Parathyroid adenoma (tissue), 2 donors: Measurements from ENCODE around the gene ATP2C2.

Source experiments
- H2AFZ ChIP-seq: fragments of 300-600 bp; sonication (generic); one replicate; pipeline ENCODE4 v1.7.0; 2017; ENCODE audit warnings: antibody characterized with exemption, mild to moderate bottlenecking
- H3K27ac ChIP-seq: fragments of 300-600 bp; sonication (generic); one replicate; pipeline ENCODE4 v1.7.0; 2017
- H3K27me3 ChIP-seq: fragments of 300-600 bp; sonication (generic); one replicate; pipeline ENCODE4 v1.7.0; 2017; ENCODE audit warnings: low read length; ENCODE audit not compliant: control insufficient read depth, insufficient read depth
- H3K36me3 ChIP-seq: fragments of 300-600 bp; sonication (generic); one replicate; pipeline ENCODE4 v1.7.0; 2017; ENCODE audit warnings: low read length; ENCODE audit not compliant: control insufficient read depth, insufficient read depth
- H3K4me1 ChIP-seq: fragments of 300-600 bp; sonication (generic); one replicate; pipeline ENCODE4 v1.7.0; 2017; ENCODE audit warnings: control low read depth
- H3K4me2 ChIP-seq: fragments of 300-600 bp; sonication (generic); one replicate; pipeline ENCODE4 v1.7.0; 2017; ENCODE audit warnings: low read length
- H3K4me3 ChIP-seq: fragments of 300-600 bp; sonication (generic); one replicate; pipeline ENCODE4 v1.7.0; 2017; ENCODE audit warnings: low read depth, low read length
- H3K79me2 ChIP-seq: fragments of 300-600 bp; sonication (generic); one replicate; pipeline ENCODE4 v1.7.0; 2017; ENCODE audit warnings: control low read depth
- H3K9ac ChIP-seq: fragments of 300-600 bp; sonication (generic); one replicate; pipeline ENCODE4 v1.7.0; 2017; ENCODE audit warnings: mild to moderate bottlenecking
- H3K9me3 ChIP-seq: fragments of 300-600 bp; sonication (generic); one replicate; pipeline ENCODE4 v1.7.0; 2017; ENCODE audit warnings: low read length; ENCODE audit not compliant: control insufficient read depth
- TF ChIP-seq, protein P1 (sequence below): fragments of 300-600 bp; sonication (generic); IDR thresholded peaks from one replicate; pipeline ENCODE4 v1.7.0; 2017; ENCODE audit warnings: antibody characterized with exemption, mild to moderate bottlenecking
- donor health status: primary hyperparathyroidism.

Gene ATP2C2

GRCh38 chr16:84404936-84405639 lies 36.8 kb downstream of the ATP2C2 start:
- H3K9me3 ChIP-seq: no peaks in the 10 kb centered on the region
- H3K4me1 ChIP-seq: no peaks in the 10 kb centered on the region
- no peak overlapping the region for H3K27ac ChIP-seq
- no peaks in the 10 kb centered on the region for H3K79me2 ChIP-seq
- H2AFZ ChIP-seq: no peak overlapping the region
- no peaks in the 10 kb centered on the region for H3K27me3 ChIP-seq
- H3K4me2 ChIP-seq: no peak overlapping the region
- H3K9ac ChIP-seq: no peak overlapping the region
- H3K36me3 ChIP-seq: no peaks in the 10 kb centered on the region
- TF ChIP-seq, protein P1, sequence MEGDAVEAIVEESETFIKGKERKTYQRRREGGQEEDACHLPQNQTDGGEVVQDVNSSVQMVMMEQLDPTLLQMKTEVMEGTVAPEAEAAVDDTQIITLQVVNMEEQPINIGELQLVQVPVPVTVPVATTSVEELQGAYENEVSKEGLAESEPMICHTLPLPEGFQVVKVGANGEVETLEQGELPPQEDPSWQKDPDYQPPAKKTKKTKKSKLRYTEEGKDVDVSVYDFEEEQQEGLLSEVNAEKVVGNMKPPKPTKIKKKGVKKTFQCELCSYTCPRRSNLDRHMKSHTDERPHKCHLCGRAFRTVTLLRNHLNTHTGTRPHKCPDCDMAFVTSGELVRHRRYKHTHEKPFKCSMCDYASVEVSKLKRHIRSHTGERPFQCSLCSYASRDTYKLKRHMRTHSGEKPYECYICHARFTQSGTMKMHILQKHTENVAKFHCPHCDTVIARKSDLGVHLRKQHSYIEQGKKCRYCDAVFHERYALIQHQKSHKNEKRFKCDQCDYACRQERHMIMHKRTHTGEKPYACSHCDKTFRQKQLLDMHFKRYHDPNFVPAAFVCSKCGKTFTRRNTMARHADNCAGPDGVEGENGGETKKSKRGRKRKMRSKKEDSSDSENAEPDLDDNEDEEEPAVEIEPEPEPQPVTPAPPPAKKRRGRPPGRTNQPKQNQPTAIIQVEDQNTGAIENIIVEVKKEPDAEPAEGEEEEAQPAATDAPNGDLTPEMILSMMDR: no peak
- H3K4me3 ChIP-seq: no peak overlapping the region

- Histone ChIP-seq H3K79me2 (no peaks in the 10 kb centered on the region), H3K36me3 (no peaks in the 10 kb centered on the region), H3K9me3 (no peaks in the 10 kb centered on the region), H3K27ac (no peak overlapping the region), H2AFZ (no peak overlapping the region), H3K27me3 (no peaks in the 10 kb centered on the region), H3K9ac (no peak overlapping the region), H3K4me1 (no peaks in the 10 kb centered on the region), H3K4me2 (no peak overlapping the region), H3K4me3 (no peak overlapping the region)
- TF ChIP-seq, protein P1: no peak
These were observed 37.9 kb downstream of the ATP2C2 start for GRCh38 chr16:84406006-84406963.

GRCh38 chr16:84407588-84408313 lies 39.4 kb downstream of the ATP2C2 start:
- Histone ChIP-seq H3K36me3 (no peaks in the 10 kb centered on the region), H2AFZ (no peak overlapping the region), H3K27me3 (no peaks in the 10 kb centered on the region), H3K4me2 (no peak overlapping the region), H3K27ac (no peak overlapping the region), H3K79me2 (no peaks in the 10 kb centered on the region), H3K4me1 (no peaks in the 10 kb centered on the region), H3K9me3 (no peaks in the 10 kb centered on the region), H3K9ac (no peak overlapping the region), H3K4me3 (no peak overlapping the region)
- TF ChIP-seq, protein P1: no peak

GRCh38 chr16:84408314-84408690 lies 40.0 kb downstream of the ATP2C2 start:
- Histone ChIP-seq H3K9ac (no peak overlapping the region), H3K9me3 (no peaks in the 10 kb centered on the region), H3K27ac (no peak overlapping the region), H3K4me2 (no peak overlapping the region), H3K27me3 (no peaks in the 10 kb centered on the region), H3K4me3 (no peak overlapping the region), H2AFZ (no peak overlapping the region), H3K36me3 (no peaks in the 10 kb centered on the region), H3K4me1 (no peaks in the 10 kb centered on the region), H3K79me2 (no peaks in the 10 kb centered on the region)
- TF ChIP-seq, protein P1: no peak
